Mammary epithelial cell (primary cell): Measurements from ENCODE around the gene MMS19.

ENCODE experiments used
- EZH2 ChIP-seq: IDR thresholded peaks from 2 replicates; pipeline ENCODE4 v1.6.1; 2012; ENCODE audit warnings: low read length, inconsistent platforms, borderline replicate concordance
- TF ChIP-seq, protein P1 (sequence below), 2 donors: IDR thresholded peaks in 1 of 2; conservative IDR thresholded peaks in 1 of 2; 2 replicates each; pipeline ENCODE4 v1.5.1; 2011 to 2012; ENCODE audit warnings: inconsistent platforms in 2 of 2, low read length in 2 of 2, mild to moderate bottlenecking in 2 of 2, control low read depth in 1 of 2, low read depth in 1 of 2; ENCODE audit not compliant: insufficient read depth in 1 of 2; ENCODE audit errors: extremely low read depth in 1 of 2

DNA sequence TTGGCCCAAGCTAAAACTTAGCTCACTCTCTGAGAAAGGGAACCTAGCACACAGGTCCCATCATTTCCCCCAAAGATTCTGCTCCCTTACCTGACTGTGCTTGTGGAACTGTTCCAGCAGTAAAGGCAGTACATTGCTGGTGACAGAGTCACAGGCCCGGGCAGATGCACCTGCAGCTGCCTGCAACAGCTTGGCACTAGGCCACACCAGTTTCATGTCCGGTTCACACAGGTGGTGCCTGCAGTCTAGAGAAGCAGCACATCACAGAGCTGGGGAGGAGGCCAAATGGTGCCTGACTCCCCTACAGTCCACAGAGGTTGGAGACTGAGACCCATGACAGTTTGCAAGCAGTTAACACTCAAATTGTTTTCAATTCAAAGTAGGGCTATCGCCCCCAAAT lies 30.1 kb downstream of the MMS19 start:
- TF ChIP-seq, protein P1, sequence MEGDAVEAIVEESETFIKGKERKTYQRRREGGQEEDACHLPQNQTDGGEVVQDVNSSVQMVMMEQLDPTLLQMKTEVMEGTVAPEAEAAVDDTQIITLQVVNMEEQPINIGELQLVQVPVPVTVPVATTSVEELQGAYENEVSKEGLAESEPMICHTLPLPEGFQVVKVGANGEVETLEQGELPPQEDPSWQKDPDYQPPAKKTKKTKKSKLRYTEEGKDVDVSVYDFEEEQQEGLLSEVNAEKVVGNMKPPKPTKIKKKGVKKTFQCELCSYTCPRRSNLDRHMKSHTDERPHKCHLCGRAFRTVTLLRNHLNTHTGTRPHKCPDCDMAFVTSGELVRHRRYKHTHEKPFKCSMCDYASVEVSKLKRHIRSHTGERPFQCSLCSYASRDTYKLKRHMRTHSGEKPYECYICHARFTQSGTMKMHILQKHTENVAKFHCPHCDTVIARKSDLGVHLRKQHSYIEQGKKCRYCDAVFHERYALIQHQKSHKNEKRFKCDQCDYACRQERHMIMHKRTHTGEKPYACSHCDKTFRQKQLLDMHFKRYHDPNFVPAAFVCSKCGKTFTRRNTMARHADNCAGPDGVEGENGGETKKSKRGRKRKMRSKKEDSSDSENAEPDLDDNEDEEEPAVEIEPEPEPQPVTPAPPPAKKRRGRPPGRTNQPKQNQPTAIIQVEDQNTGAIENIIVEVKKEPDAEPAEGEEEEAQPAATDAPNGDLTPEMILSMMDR (conservative IDR thresholded peaks at IDR 0.05 in 1 of 2, IDR thresholded peaks at IDR 0.05 in 1 of 2; ENCODE audit: extremely low read depth in 1 of 2, insufficient read depth in 1 of 2, low read depth in 1 of 2, low read length in 2 of 2), result no peak
- TF ChIP-seq EZH2, result no peak
